AG08396 (cell line): Measurements from ENCODE around the gene BUB3.

Source experiments
- DNase-seq: peaks from one replicate; pipeline ENCODE4 v3.0.0; 2012; ENCODE audit warnings: low spot score, mixed read lengths

Gene BUB3

DNA sequence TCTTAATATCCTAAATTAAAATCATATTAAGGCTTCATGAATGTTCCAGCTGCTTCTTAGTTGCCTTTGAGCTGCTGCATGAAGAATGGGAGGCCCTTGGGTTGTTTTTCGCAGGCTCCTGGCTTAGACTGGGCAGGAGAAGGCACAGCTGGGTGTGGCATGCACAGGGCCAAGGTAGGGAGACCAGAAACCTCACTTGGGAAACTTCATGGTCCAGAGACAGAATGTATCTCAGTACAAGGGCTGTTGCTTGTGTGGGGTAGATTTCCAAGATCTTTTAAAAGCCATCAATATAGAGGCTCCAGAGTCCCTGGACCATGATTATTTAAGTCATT lies 49.9 kb downstream of the BUB3 start:
- DNase-seq = no peak

GRCh38 chr10:123205041-123205440 lies 50.8 kb downstream of the BUB3 start:
- DNase-seq = no peak

- DNase-seq = no peak
These were observed 57.9 kb downstream of the BUB3 start for GRCh38 chr10:123212063-123212462.

GRCh38 chr10:123212640-123213039 lies 58.4 kb downstream of the BUB3 start:
- DNase-seq = no peak

DNA sequence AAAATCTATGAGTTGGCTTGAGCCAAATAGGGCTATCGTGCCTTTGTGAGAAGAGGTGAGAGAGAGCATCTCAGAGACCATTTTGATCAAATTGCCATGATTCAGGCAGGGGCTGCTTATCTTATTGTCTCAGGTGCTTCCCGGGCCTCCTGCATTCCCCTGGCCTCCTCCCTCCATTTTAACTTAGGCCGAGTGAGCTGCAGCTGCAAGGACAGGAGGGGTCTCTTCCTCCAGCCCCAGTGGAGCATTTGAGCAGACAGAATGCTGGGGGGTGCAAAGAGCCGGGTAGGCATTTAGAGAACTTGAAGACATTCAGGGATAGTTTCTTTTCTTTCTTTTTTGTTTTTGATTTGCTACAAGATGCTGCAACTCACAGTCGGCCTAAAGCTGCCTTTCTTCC lies 59.0 kb downstream of the BUB3 start:
- no peak for DNase-seq
